ENCODE data around the gene MAOB. TPM values are rescaled to one million over a fixed set of nuclear protein-coding genes. Genes with fewer than 3 reads are reported as not detected.

MAOB gene
- total RNA-seq, 2 experiments from 2014 or later: not detected

GRCh38 chrX:43868791-43869190 lies 13.5 kb downstream of the MAOB start:
- no peak for TF ChIP-seq CTCF (IDR thresholded peaks at IDR 0.05)
- H3K4me1 Mint-ChIP-seq (ENCODE audit: low read depth): no peaks in the 10 kb centered on the region
- H3K27me3 Mint-ChIP-seq: peaks cover 5% of the 10 kb centered on the region
- no peaks in the 10 kb centered on the region for H3K9me3 Mint-ChIP-seq
- H3K27ac Mint-ChIP-seq: no peak overlapping the region
- ChIA-PET POLR2A (interaction anchor here (0.6 to 0.7 kb wide), 2 partner anchors 48 to 424 kb away, joined by 3 read pairs; no protein-coding TSS in a partner anchor), CTCF (no interaction called here)
- H3K4me3 Mint-ChIP-seq: no peak overlapping the region
- H3K36me3 Mint-ChIP-seq (ENCODE audit: low read depth): no peaks in the 10 kb centered on the region
- DNase-seq: no peak
- ATAC-seq: no peak
- intact Hi-C loops (cut with micrococcal nuclease): no loop called here

GRCh38 chrX:43866423-43866822 lies 15.8 kb downstream of the MAOB start:
- CTCF ChIA-PET: no interaction called here
- no peak for TF ChIP-seq CTCF (IDR thresholded peaks at IDR 0.05)
- POLR2A ChIA-PET: no interaction called here
- H3K4me3 Mint-ChIP-seq: no peak overlapping the region
- ATAC-seq (no peak), DNase-seq (no peak)
- intact Hi-C loops (cut with micrococcal nuclease): no loop called here
- no peaks in the 10 kb centered on the region for H3K4me1 Mint-ChIP-seq (ENCODE audit: low read depth)
- no peaks in the 10 kb centered on the region for H3K36me3 Mint-ChIP-seq (ENCODE audit: low read depth)
- H3K27ac Mint-ChIP-seq: no peak overlapping the region
- no peaks in the 10 kb centered on the region for H3K9me3 Mint-ChIP-seq
- peaks cover 5% of the 10 kb centered on the region for H3K27me3 Mint-ChIP-seq

- CTCF ChIA-PET: no interaction called here
- no peaks in the 10 kb centered on the region for H3K9me3 Mint-ChIP-seq
Observed at GRCh38 chrX:43865791-43866190, 16.5 kb downstream of the MAOB start.

GRCh38 chrX:43862434-43862833 lies 19.8 kb downstream of the MAOB start:
- no peaks in the 10 kb centered on the region for H3K4me1 Mint-ChIP-seq (ENCODE audit: low read depth)
- no peak overlapping the region for H3K27ac Mint-ChIP-seq

More at GRCh38 chrX:43865791-43866190, 16.5 kb downstream of the MAOB start:
- no peak for DNase-seq
- peaks cover 5% of the 10 kb centered on the region for H3K27me3 Mint-ChIP-seq
- no peaks in the 10 kb centered on the region for H3K4me1 Mint-ChIP-seq (ENCODE audit: low read depth)
- ATAC-seq: no peak
- POLR2A ChIA-PET: no interaction called here
- no peak overlapping the region for H3K4me3 Mint-ChIP-seq
- TF ChIP-seq CTCF (IDR thresholded peaks at IDR 0.05): no peak
- intact Hi-C loops (cut with micrococcal nuclease): no loop called here
- H3K27ac Mint-ChIP-seq: no peak overlapping the region
- H3K36me3 Mint-ChIP-seq (ENCODE audit: low read depth): no peaks in the 10 kb centered on the region

GRCh38 chrX:43861750-43862149 lies 20.5 kb downstream of the MAOB start:
- H3K27ac Mint-ChIP-seq: no peak overlapping the region
- TF ChIP-seq CTCF (IDR thresholded peaks at IDR 0.05): no peak
- ChIA-PET CTCF (no interaction called here), POLR2A (no interaction called here)
- intact Hi-C loops (cut with micrococcal nuclease): no loop called here
- H3K4me1 Mint-ChIP-seq (ENCODE audit: low read depth): no peaks in the 10 kb centered on the region
- H3K27me3 Mint-ChIP-seq: no peaks in the 10 kb centered on the region
- no peaks in the 10 kb centered on the region for H3K36me3 Mint-ChIP-seq (ENCODE audit: low read depth)
- H3K4me3 Mint-ChIP-seq: no peak overlapping the region
- no peaks in the 10 kb centered on the region for H3K9me3 Mint-ChIP-seq
- no peak for DNase-seq
- ATAC-seq: no peak

More at GRCh38 chrX:43862434-43862833, 19.8 kb downstream of the MAOB start:
- ATAC-seq (no peak), DNase-seq (no peak)
- Mint-ChIP-seq H3K27me3 (peaks cover 2% of the 10 kb centered on the region), H3K9me3 (no peaks in the 10 kb centered on the region), H3K36me3 (ENCODE audit: low read depth) (no peaks in the 10 kb centered on the region), H3K4me3 (no peak overlapping the region)
- CTCF ChIA-PET: no interaction called here
- no peak for TF ChIP-seq CTCF (IDR thresholded peaks at IDR 0.05)
- POLR2A ChIA-PET: no interaction called here
- intact Hi-C loops (cut with micrococcal nuclease): no loop called here
